ENCODE results near the gene AOC1.

AOC1 gene

GRCh38 chr7:150876817-150877526 lies 24.7 kb downstream of the AOC1 start:
- no peak for DNase-seq (ENCODE audit: low read depth)
- no peak overlapping the region for H3K4me3 ChIP-seq (ENCODE audit: control insufficient read depth, low read depth, low read length)
- peak; percentile 52 for TF ChIP-seq CTCF (IDR thresholded peaks at IDR 0.05; ENCODE audit: control insufficient read depth, insufficient read depth, low read depth, low read length, missing control alignments)

GRCh38 chr7:150877536-150877935 lies 25.2 kb downstream of the AOC1 start:
- H3K4me3 ChIP-seq (ENCODE audit: control insufficient read depth, low read depth, low read length), result no peak overlapping the region
- TF ChIP-seq CTCF (IDR thresholded peaks at IDR 0.05; ENCODE audit: control insufficient read depth, insufficient read depth, low read depth, low read length, missing control alignments), result no peak
- no peak for DNase-seq (ENCODE audit: low read depth)

GRCh38 chr7:150879345-150879744 lies 27.0 kb downstream of the AOC1 start:
- H3K4me3 ChIP-seq (ENCODE audit: control insufficient read depth, low read depth, low read length), result no peak overlapping the region
- TF ChIP-seq CTCF (IDR thresholded peaks at IDR 0.05; ENCODE audit: control insufficient read depth, insufficient read depth, low read depth, low read length, missing control alignments), result no peak
- DNase-seq (ENCODE audit: low read depth), result no peak

GRCh38 chr7:150881189-150881588 lies 28.9 kb downstream of the AOC1 start:
- no peak overlapping the region for H3K4me3 ChIP-seq (ENCODE audit: control insufficient read depth, low read depth, low read length)
- DNase-seq (ENCODE audit: low read depth), result no peak
- no peak for TF ChIP-seq CTCF (IDR thresholded peaks at IDR 0.05; ENCODE audit: control insufficient read depth, insufficient read depth, low read depth, low read length, missing control alignments)

GRCh38 chr7:150890853-150891584 lies 38.7 kb downstream of the AOC1 start:
- DNase-seq (ENCODE audit: low read depth), result no peak
- no peak for TF ChIP-seq CTCF (IDR thresholded peaks at IDR 0.05; ENCODE audit: control insufficient read depth, insufficient read depth, low read depth, low read length, missing control alignments)
- H3K4me3 ChIP-seq (ENCODE audit: control insufficient read depth, low read depth, low read length), result no peak overlapping the region

GRCh38 chr7:150891740-150892139 lies 39.4 kb downstream of the AOC1 start:
- no peak for TF ChIP-seq CTCF (IDR thresholded peaks at IDR 0.05; ENCODE audit: control insufficient read depth, insufficient read depth, low read depth, low read length, missing control alignments)
- no peak for DNase-seq (ENCODE audit: low read depth)
- H3K4me3 ChIP-seq (ENCODE audit: control insufficient read depth, low read depth, low read length), result no peak overlapping the region
